ENCODE results near the gene SLC12A6.
"Not testable (repeated sequence)": the region's sequence is repeated elsewhere in the genome, so short reads cannot be mapped to it uniquely, and the experiment has no call there.

The SLC12A6 gene

DNA sequence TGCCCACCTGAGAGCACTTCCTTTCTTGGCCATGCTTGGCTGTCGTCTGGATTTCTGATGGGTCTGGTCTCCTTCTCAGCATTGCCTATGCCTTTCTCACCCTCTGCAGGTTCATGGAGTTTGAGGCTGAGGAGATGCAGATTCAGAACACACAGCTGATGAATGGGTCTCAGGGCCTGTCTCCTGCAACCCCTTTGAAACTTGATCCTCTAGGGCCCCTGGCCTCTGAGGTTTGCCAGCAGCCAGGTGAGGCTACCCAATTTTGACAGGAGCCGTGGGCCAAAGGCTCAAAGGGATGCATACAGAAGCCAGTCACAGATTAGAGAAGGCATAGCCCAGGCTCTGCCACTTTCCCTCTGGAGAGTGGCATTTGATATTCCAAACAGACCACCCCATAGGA lies 16.0 kb upstream of the SLC12A6 start (continued):
- TF ChIP-seq ATF2 (tag by site-specific recombination; IDR thresholded peaks at IDR 0.05; ENCODE audit: low read depth): no peak
- no peak for TF ChIP-seq KLF1 (tag by site-specific recombination; IDR thresholded peaks at IDR 0.05)
- no peak for TF ChIP-seq ZNF23 (tag by site-specific recombination; IDR thresholded peaks at IDR 0.05; ENCODE audit: borderline replicate concordance)
- TF ChIP-seq, protein P1, sequence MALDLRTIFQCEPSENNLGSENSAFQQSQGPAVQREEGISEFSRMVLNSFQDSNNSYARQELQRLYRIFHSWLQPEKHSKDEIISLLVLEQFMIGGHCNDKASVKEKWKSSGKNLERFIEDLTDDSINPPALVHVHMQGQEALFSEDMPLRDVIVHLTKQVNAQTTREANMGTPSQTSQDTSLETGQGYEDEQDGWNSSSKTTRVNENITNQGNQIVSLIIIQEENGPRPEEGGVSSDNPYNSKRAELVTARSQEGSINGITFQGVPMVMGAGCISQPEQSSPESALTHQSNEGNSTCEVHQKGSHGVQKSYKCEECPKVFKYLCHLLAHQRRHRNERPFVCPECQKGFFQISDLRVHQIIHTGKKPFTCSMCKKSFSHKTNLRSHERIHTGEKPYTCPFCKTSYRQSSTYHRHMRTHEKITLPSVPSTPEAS (tag by site-specific recombination; IDR thresholded peaks at IDR 0.05): no peak
- no peak for TF ChIP-seq ZNF792 (tag by site-specific recombination; IDR thresholded peaks at IDR 0.05)
- no peak for TF ChIP-seq ZBTB17 (tag by site-specific recombination; IDR thresholded peaks at IDR 0.05)
- no peak for TF ChIP-seq ZNF558 (tag by site-specific recombination; IDR thresholded peaks at IDR 0.05)
- TF ChIP-seq ZNF701 (tag by site-specific recombination; IDR thresholded peaks at IDR 0.05): no peak
- no peak for TF ChIP-seq ZNF501 (tag by site-specific recombination; IDR thresholded peaks at IDR 0.05)
- TF ChIP-seq ZNF571 (tag by site-specific recombination; IDR thresholded peaks at IDR 0.05): no peak
- TF ChIP-seq ZNF768 (tag by site-specific recombination; IDR thresholded peaks at IDR 0.05): no peak
- no peak for TF ChIP-seq ZNF133 (tag by site-specific recombination; IDR thresholded peaks at IDR 0.05)

DNA sequence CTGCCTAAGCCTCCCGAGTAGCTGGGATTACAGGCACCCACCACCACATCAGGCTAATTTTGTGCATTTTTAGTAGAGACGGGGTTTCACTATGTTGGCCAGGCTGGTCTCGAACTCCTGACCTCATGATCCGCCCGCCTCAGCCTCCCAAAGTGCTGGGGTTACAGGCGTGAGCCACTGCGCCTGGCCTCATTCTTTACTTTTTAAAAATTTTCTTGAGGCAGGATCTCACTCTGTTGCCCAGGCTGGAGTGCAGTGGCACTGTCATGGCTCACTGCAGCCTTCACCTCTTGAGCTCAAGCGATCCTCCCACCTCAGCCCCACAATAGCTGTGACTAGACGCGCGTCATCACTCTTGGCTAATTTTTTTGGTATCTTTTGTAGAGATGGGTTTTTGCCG lies 15.4 kb upstream of the SLC12A6 start:
- CTCF ChIA-PET; H3K9me3 ChIP-seq (ENCODE audit: control insufficient read depth, insufficient read depth, low read depth, low read length); H3K4me1 ChIP-seq (ENCODE audit: control insufficient read depth, insufficient read depth, low read length); POLR2A ChIA-PET; H3K4me3 ChIP-seq (ENCODE audit: low read depth, low read length); H3K27ac ChIP-seq (ENCODE audit: extremely low read depth, low read depth, low read length); H3K36me3 ChIP-seq (ENCODE audit: control insufficient read depth in 2 of 2, insufficient read depth in 1 of 2, low read length in 2 of 2): not testable (repeated sequence)

- Histone ChIP-seq H3K36me3 (ENCODE audit: control insufficient read depth in 2 of 2, insufficient read depth in 1 of 2, low read length in 2 of 2) (no peaks in the 10 kb centered on the region), H3K4me3 (ENCODE audit: low read depth, low read length) (no peak overlapping the region), H3K4me1 (ENCODE audit: control insufficient read depth, insufficient read depth, low read length) (no peaks in the 10 kb centered on the region), H3K27ac (ENCODE audit: extremely low read depth, low read depth, low read length) (no peak overlapping the region), H3K9me3 (ENCODE audit: control insufficient read depth, insufficient read depth, low read depth, low read length) (no peaks in the 10 kb centered on the region)
- POLR2A ChIA-PET: no interaction called here
- CTCF ChIA-PET: interaction anchor here (0.6 to 0.9 kb wide), 2 partner anchors 19 to 108 kb away, joined by 3 read pairs; no protein-coding TSS in a partner anchor
- TF ChIP-seq ZBTB8A (tag by site-specific recombination; IDR thresholded peaks at IDR 0.05): no peak
- no peak for TF ChIP-seq ZNF529 (tag by site-specific recombination; IDR thresholded peaks at IDR 0.05; ENCODE audit: insufficient replicate concordance)
- TF ChIP-seq WT1 (tag by site-specific recombination; IDR thresholded peaks at IDR 0.05): no peak
- TF ChIP-seq, protein P2, sequence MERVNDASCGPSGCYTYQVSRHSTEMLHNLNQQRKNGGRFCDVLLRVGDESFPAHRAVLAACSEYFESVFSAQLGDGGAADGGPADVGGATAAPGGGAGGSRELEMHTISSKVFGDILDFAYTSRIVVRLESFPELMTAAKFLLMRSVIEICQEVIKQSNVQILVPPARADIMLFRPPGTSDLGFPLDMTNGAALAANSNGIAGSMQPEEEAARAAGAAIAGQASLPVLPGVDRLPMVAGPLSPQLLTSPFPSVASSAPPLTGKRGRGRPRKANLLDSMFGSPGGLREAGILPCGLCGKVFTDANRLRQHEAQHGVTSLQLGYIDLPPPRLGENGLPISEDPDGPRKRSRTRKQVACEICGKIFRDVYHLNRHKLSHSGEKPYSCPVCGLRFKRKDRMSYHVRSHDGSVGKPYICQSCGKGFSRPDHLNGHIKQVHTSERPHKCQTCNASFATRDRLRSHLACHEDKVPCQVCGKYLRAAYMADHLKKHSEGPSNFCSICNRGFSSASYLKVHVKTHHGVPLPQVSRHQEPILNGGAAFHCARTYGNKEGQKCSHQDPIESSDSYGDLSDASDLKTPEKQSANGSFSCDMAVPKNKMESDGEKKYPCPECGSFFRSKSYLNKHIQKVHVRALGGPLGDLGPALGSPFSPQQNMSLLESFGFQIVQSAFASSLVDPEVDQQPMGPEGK (tag by site-specific recombination; IDR thresholded peaks at IDR 0.05): no peak
- TF ChIP-seq ZNF221 (tag by site-specific recombination; IDR thresholded peaks at IDR 0.05; ENCODE audit: borderline replicate concordance): no peak
- no peak for TF ChIP-seq ZBTB21 (tag by site-specific recombination; IDR thresholded peaks at IDR 0.05)
- no peak for TF ChIP-seq IKZF3 (tag by site-specific recombination; IDR thresholded peaks at IDR 0.05)
- TF ChIP-seq ZBTB6 (tag by site-specific recombination; IDR thresholded peaks at IDR 0.05): no peak
- no peak for TF ChIP-seq MEIS1 (CRISPR knock-in tag; IDR thresholded peaks at IDR 0.05; ENCODE audit: borderline replicate concordance)
- TF ChIP-seq ZFP41 (tag by site-specific recombination; IDR thresholded peaks at IDR 0.05; ENCODE audit: borderline replicate concordance): no peak
- no peak for TF ChIP-seq ZNF239 (tag by site-specific recombination; IDR thresholded peaks at IDR 0.05)
- TF ChIP-seq ZNF214 (tag by site-specific recombination; IDR thresholded peaks at IDR 0.05; ENCODE audit: borderline replicate concordance): no peak
- no peak for TF ChIP-seq KLF7 (tag by site-specific recombination; IDR thresholded peaks at IDR 0.05; ENCODE audit: borderline replicate concordance)
- no peak for TF ChIP-seq ZNF660 (tag by site-specific recombination; IDR thresholded peaks at IDR 0.05)
- no peak for TF ChIP-seq ZNF654 (tag by site-specific recombination; IDR thresholded peaks at IDR 0.05; ENCODE audit: low read depth)
- TF ChIP-seq ZNF121 (tag by site-specific recombination; IDR thresholded peaks at IDR 0.05): no peak
- TF ChIP-seq ZNF335 (tag by site-specific recombination; conservative IDR thresholded peaks at IDR 0.05): no peak
- TF ChIP-seq ZNF621 (tag by site-specific recombination; IDR thresholded peaks at IDR 0.05): no peak
- TF ChIP-seq ZFP3 (tag by site-specific recombination; IDR thresholded peaks at IDR 0.05; ENCODE audit: low read depth): no peak
- no peak for TF ChIP-seq ZFP69B (tag by site-specific recombination; IDR thresholded peaks at IDR 0.05)
Observed at GRCh38 chr15:34349769-34350168, 12.2 kb upstream of the SLC12A6 start.
